GM18499 (cell line): ENCODE data around the gene PFKFB4.
A peak's percentile ranks its signal among the peaks of the same experiment; 100 is the strongest.

Experiments
- ATAC-seq: cut with Tn5 transposase; IDR thresholded peaks from one replicate; pipeline ENCODE4 v1.9.1; 2021; ENCODE audit warnings: moderate number of reproducible peaks; ENCODE audit not compliant: insufficient read depth, unreplicated experiment

PFKFB4 gene

DNA sequence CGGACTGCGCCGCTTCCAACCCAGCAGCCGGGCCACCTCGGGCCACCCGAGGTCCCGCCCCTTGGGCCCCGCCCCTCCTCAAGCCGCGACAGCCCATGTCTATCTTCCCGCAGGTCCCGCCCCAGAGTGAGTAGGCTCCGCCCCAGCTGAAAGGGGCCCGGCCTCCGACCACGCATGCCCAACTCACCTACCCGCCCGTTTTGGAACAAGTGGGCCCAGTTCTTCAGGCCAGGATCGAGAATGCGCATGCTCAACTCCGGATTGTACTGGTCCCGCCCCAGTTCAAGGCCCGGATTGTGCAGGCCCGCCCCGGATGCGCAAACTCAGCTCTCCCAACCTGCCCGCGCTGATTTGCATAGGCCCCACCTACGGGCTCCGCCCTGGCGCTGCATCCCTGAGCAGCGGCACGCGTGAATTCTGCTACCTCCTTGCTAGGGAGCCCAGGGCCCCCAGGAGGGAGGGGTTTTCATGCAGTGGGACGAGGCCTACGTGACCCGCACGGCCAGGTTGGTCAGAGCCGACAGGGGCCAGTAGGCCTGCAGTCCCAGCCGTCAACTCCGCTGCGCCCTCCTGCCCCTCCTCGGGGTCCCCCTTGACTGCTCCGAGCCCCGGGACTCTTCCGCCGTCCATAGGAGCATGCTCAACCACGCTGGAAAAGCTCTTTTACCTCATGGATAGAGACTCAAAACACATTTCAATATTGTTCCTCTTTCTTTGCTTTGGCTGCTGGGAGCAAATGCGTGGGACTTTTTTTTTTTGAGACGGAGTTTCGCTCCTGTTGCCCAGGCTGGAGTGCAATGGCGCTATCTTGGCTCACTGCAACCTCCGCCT is at the start of gene PFKFB4:
TSS of gene PFKFB4 (minus strand) at position 8 of the 831 bp plus-strand sequence. CDS start 26 bp downstream, outside the sequence.
- ATAC-seq = peak; percentile 75

DNA sequence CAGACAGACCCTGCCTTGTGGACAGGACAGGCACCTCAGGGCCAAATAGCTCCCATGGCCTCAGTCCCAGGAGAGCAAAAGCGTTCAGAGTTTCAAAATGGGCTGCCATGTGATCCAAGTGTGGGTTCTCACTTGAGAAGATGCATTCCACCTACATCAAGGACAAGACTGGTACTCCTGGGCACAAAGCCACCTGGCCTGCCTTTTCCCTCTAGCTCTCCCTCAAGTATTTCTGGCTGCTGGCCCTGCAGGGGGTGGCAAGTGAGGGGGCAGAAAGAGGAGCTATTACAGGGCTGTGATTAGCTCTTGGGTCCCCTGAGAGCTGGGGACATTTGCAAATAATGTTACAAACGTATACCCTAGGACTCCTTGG is 45.0 kb upstream of the PFKFB4 start:
- ATAC-seq = no peak

DNA sequence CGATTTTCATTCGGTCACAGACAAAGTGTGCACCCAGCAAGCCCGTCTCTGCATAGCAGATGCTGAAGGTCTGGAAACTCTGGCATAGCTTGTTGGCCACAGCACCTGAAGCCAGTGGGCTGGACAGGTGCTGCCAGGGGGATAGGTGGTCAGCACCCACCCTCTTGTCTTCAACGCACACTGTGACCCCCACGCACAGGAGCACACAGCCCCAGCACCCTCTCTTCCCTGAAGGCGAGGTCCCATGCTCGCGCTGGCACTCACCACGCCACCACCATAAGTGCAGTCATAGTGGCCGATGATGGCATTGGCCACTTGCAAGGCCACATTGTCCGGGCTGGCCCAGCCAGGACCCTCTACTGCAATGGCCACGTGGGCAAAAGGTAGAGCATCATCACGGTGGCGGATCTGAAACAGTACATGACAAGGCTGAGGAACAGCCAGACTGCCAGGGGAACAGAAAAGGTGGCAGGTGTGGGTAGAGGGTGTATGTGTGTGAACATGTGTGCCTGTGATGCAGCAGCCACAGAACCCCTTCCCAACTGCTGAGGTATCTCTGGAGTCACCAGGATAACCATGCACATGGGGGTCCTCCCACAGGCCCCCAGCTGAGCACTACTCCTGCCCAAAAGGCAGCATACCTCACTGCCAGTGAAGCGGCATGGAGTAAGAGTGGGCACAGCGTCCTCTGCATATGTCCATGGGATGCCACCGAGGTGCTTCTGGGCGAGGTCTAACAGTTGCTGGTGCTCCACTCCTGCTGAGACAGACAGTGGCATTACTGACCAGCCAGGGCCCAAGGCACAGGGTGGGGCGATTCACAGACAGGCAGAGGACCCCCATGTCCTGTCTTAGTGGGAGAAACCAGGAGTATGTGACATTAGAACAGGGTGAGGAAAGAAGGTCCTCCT is 44.4 kb upstream of the PFKFB4 start:
- no peak for ATAC-seq

GRCh38 chr3:48599509-48600285 is 43.1 kb upstream of the PFKFB4 start:
- ATAC-seq = no peak

- ATAC-seq = no peak
Measured at GRCh38 chr3:48599077-48599501, 42.5 kb upstream of the PFKFB4 start.

DNA sequence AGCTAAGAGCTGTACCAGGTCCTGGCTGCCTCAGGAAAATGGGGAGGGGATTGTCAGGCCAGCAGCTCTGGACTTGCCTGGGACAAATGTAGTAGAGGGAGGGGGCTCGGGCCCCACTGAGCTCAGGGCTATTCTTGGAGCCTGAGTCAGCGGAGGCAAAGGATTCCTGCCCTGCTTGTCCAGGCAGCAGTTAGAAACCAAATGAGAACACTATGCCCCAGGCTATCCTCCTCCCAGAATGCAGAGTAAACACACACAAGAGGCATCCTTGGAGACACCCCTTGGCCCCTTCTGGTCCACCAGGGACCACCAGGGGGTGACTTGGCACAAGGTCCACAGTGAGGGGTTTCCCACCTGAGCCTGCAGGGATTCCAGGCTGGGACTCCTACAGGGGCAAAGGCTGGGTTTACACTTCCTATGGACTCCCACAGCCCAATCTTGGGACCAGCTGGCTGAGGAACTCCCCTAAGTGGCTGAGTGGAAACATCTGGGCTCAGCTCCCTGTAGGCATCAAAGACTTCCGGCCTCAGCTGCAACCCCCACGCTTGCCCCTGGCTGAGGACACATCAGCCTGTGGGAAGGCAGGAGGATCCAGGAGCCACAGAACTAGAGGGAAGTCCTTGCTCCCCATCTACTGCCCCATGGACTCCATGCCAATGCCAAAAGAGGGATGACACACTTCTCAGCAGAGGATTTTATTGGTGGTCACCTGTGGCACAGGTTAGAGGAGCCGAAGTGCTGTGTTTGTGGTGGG is 41.9 kb upstream of the PFKFB4 start:
- no peak for ATAC-seq

GRCh38 chr3:48597408-48597800 is 40.8 kb upstream of the PFKFB4 start:
- no peak for ATAC-seq

GRCh38 chr3:48596676-48597407 is 40.2 kb upstream of the PFKFB4 start:
- no peak for ATAC-seq

DNA sequence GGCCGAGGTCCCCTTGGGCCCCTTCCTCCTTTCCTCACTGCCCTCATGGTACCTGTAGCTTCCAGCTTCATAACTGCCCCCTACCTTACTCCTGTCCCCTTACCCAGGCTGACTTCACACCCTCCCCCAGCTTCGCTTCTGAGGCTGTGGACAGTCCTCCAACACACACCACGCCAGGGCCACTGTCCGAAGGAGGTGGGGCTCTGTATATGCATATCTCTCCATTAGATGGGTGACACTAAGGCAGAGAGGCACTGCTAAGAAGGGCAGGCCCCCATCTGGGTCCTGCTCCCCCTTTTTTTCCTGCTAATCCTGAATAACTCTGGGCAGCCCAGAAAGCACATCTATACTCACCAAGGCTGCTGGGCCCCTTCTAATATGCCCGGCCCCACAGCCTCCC is 39.6 kb upstream of the PFKFB4 start:
- no peak for ATAC-seq

GRCh38 chr3:48595526-48596121 is 39.0 kb upstream of the PFKFB4 start:
- ATAC-seq = no peak

DNA sequence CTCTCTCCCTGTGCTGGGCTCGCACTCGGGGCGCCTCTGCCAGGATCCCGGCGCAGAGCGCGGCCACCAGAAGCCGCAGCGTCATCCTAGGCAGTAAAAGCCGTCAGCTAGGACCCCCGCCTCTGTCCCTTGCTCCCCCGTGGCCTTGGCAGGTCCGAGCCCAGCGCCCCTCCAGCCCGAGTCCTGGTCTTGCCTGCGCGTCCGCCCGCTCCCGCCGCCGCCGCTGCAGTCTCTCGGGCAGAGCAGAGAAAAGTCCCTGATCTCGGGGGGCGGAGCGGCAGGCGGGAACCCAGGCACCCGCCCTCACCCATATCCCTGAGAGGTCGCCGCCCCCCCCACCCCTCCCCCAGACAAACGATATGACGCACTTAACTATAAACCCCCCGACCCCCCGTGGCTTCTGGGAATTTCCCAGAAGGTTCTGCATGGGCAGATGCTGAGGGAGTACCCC is 38.5 kb upstream of the PFKFB4 start, which contains the start of gene COL7A1:
TSS of gene COL7A1 (minus strand) at position 255 of the 451 bp plus-strand sequence. CDS start at position 85, 170 bp downstream.
- no peak for ATAC-seq

GRCh38 chr3:48594417-48595049 is 37.9 kb upstream of the PFKFB4 start:
- no peak for ATAC-seq

GRCh38 chr3:48593337-48593736 is 36.7 kb upstream of the PFKFB4 start:
- no peak for ATAC-seq

GRCh38 chr3:48592519-48593087 is 36.0 kb upstream of the PFKFB4 start:
- ATAC-seq = no peak

GRCh38 chr3:48591886-48592518 is 35.4 kb upstream of the PFKFB4 start:
- ATAC-seq = no peak

- ATAC-seq = no peak
Measured at GRCh38 chr3:48591436-48591835, 34.8 kb upstream of the PFKFB4 start.

DNA sequence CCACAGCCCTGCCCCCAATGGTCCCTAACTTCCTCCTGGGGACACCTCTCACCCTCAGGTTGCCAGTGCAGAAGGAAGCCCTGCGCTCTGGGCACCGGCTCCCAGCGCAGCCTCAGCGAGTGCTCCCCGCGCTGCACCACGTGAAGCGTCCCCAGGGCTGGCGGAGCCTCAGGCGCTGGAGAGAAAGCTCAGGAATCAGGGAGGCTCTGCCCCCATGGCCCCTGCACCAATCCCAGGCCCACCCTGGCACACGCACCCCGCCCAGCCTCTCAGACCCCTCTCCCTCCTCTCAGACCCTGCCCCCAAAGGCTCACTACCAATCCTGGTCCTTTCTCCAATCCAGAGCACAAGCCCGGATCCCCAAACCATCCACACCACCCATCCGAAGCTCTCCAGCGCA is 31.6 kb upstream of the PFKFB4 start:
- no peak for ATAC-seq
